ENCODE results near the gene NHEJ1.
A peak's percentile ranks its signal among the peaks of the same experiment; 100 is the strongest.

Gene NHEJ1

DNA sequence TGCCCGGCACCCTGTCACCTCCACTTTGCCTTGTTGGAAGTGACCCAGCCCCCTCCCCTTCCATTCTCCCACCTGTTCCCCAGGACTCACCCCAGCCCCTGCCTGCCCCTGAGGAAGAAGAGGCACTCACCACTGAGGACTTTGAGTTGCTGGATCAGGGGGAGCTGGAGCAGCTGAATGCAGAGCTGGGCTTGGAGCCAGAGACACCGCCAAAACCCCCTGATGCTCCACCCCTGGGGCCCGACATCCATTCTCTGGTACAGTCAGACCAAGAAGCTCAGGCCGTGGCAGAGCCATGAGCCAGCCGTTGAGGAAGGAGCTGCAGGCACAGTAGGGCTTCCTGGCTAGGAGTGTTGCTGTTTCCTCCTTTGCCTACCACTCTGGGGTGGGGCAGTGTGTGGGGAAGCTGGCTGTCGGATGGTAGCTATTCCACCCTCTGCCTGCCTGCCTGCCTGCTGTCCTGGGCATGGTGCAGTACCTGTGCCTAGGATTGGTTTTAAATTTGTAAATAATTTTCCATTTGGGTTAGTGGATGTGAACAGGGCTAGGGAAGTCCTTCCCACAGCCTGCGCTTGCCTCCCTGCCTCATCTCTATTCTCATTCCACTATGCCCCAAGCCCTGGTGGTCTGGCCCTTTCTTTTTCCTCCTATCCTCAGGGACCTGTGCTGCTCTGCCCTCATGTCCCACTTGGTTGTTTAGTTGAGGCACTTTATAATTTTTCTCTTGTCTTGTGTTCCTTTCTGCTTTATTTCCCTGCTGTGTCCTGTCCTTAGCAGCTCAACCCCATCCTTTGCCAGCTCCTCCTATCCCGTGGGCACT lies 21.9 kb upstream of the NHEJ1 start:
- DNase-seq = no peak

DNA sequence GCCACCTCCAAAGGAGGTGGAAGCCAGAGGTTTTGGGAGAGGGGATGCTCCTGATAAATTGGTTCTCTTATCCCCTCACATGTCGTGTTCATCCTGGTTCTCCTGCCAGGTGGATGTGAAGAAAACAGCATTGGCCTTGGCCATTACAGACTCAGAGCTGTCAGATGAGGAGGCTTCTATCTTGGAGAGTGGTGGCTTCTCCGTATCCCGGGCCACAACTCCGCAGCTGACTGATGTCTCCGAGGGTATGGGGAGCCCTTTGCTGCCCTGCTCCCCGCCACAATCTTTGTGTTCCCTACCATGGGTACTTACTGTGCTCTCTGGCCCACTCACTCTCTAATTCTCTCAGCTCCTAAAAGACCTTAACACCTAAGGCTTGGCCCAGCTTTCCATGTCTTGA lies 20.9 kb upstream of the NHEJ1 start:
- DNase-seq = no peak

DNA sequence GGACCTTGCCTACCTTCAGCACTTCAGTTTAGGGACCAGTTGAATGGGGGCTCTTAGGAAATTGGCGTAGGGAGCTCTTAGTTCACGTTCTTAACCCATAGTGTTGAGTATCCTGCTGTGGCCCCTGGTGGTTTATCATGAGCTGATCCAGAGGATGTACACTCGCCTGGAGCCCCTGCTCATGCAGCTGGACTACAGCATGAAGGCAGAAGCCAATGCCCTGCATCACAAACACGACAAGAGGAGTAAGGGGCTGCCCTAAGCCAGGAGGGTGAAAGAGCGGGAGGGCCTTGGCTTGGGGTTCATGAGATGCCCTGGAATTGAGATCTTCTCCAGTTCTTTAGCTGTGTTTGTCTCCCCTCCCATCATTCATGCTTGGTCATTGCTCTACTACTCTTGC lies 20.3 kb upstream of the NHEJ1 start:
- DNase-seq = no peak

DNA sequence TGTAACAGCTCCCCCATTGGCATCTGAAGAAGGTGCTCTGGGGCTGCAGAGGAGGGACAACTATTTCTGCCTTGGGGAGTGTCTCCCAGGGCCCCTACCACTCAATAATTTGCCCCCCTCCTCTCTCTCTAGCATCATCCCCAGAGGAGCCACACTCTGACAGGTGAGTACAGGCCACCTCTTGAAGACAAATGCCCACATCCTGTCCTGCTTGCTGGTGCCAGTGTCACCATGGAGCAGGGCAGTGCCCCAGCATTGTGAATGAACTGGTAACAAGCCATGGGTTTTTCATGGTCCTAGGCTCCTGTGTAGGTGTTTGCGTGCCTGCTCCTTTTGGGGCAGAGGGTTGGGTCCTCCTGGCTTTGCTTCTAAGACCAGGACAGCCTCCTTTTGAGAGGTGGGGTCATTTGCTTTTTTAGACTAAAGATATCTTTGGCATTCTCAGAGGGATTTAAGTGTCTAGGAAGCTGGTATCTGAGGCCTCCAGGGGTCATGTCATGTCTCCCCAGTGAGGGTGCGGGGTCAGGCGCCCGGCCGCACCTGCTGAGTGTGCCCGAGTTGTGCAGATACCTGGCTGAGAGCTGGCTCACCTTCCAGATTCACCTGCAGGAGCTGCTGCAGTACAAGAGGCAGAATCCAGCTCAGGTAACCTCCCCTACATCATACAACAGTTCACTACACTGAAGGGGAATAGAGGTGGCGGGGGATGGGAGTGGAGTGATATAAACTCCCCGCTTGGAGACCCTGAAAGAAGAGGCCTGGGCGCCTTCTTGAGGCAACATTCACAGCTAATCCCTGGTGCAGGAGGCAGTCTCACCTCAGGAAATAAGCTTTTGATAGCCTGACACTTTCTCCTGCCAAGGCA lies 19.2 kb upstream of the NHEJ1 start:
- DNase-seq = no peak

DNA sequence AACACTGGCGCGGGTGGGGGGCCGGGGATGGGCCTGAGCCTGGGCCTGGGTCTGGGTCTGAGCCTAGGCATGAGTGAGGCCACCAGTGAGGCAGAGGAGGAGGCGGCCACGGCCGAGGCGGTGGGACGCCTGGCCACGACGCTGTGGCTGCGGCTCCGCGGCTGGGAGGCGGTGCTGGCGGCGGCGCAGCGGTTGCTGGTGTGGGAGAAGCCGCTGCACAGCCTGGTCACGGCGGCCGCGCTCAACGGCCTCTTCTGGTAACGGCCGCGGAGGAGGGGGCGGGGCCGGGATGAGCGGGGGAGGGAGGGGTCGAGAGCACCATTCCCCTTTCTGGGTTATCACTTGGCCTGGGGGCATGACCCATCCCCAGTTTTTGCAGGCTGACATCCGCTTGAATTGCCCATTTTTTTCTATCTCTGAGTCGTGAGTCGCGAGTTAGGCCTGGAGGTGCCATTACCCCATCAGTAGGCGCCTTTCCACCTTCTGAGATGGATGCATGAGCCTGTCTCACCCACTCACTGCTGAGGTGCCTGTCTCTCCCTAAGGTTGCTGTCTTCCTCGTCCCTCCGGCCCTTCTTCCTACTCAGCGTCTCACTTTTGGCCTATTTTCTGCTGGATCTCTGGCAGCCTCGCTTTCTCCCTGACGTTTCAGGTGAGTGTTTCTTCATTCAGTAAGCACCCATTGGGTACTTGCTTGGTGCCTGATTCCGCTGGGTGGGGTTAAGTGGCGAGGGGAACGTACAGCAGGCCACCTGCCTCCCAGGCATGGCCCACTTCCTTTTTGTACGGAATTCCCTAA lies 18.0 kb upstream of the NHEJ1 start:
- DNase-seq = no peak

DNA sequence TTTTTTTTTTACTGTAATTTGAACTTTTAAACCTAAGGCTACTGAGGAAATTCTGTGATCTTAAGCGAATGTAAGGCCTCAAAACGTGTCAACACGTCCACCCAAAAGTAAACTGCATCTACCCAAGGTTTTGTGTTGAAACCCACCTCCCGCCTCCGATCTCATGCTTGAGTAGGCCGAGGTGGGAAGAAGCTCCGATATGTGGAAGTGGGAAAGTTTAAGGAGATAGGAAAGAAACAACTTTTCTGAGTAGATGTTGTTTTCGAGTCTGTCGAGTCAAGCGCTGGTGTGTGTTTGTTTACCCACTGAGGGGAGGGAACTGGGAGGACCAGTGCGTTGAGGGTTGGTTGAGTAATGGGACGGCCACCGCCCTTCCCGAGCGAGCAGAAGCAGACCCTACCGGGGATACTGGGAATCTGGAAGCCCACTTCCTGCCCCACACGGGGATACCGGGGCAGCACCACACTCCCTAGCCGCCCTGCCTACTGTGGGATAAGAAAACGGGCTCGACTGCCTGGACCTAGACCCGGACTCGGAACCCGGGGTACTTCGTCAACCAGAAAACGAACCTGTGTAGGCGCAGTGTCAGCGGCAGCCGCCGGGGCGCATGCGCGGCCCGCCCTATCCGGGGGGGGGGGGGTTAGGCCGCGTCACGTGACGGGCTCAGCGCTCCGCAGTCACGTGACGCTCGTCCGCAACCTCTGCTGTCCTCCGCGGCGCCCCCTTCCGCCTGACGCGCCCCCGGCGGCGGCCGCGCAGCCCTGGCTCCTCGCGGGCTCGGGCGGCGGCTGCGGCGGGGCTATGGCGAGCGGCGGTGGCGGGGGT lies 17.1 kb upstream of the NHEJ1 start, which contains the start of gene RETREG2:
TSS of gene RETREG2 (plus strand) at position 724 of the 825 bp plus-strand sequence. CDS start at position 802, 78 bp downstream.
- peak; percentile 85 for DNase-seq

DNA sequence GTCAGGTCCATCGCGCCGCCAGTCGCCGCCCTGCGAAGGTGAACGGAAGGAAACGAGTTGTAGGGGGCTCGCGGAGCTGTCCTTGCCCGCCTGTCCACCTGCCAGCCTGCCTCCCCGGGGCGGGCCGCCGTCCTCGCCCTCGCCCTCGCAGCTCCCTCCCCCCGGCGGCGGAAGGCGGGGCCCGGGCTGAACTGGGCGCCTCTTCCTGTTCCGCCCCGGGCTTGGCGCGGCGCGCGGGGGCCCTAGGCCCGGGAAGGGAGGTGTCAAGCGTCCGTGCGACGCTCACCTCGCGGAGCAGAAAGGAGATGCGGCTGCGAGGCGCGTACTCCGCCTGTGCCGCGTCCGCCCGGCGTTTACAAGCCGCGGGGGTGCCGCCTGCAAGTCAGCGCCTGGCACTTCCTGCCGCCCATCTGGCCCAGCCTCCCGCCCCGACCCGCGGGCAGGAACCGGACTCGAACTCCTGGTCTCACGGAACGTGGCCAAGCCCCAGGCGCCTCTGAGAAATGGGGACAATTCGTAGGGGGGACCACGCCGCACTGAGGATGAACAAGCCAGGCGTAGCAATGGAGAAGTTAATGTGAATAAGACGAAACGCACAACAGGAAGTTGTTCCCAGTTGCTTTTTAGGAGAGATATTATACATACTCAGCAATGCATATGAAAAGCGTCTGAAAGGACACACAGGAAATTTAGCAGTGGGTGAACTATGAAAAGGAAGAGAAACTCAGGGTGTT lies 16.4 kb upstream of the NHEJ1 start, which contains the start of gene CNPPD1:
TSS of gene CNPPD1 (minus strand) at position 108 of the 734 bp plus-strand sequence. CDS start at position 11, 97 bp downstream.
- peak; percentile 74 for DNase-seq

DNA sequence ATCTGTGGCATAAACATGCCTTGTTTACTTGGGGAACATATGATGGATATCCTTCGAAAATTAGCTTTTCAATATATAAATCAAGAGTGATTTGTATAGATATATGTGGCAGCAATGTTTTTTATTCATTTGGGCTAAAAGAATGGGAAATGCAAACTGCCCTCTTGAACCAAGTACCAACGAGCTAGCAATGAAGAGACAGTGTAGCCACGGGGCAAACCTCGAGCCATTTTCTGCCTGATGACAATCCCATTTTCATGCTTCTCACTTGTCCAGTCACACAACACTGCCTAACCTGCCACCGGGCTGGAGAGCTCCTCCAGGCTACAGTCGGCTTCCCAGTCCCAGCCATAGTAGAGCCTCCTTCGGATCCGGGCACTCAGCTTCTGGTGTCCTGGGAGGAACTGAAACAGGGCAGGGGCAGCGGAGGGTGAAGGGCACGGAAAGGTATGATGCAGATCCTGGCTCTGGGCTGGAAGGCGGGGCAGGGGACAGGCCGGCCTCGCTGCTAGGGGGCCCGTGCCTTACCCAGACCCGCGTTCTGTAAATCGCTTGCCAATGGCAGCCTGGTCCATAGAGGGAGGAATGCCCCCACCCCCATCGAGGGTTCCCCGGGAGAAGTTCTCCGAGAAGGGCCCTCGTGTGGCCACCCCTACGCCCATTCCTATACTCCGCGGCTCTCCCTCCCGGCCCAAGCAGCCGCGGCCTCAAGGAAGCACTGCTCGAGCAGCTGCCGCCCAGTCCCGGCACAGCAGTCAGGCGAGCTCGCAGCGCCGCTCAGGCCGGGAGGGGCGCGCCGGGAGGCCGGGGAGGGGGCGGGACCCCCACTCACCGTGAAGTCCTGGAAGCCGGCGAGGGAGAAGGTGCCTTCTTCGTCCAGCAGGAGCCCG lies 15.6 kb upstream of the NHEJ1 start:
- DNase-seq = peak; percentile 20

DNA sequence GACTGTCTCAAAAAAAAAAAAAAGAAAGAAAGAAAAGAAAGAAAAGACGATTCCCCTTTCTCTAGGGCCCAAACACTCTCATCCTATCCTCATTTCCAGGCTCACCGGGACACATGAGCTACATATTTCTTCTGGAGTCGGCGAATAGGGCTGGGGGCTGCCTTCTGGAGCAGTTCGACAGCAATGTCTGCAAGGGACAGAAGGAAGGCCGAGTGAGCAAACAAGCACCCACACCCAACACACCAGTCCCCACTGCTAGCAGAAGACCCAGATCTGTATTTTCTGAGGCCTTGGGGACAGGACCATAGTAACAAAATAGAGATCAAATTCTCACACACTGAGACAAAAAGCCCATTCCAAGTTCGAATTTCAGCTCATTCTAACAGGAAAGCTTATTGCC lies 14.9 kb upstream of the NHEJ1 start:
- no peak for DNase-seq

DNA sequence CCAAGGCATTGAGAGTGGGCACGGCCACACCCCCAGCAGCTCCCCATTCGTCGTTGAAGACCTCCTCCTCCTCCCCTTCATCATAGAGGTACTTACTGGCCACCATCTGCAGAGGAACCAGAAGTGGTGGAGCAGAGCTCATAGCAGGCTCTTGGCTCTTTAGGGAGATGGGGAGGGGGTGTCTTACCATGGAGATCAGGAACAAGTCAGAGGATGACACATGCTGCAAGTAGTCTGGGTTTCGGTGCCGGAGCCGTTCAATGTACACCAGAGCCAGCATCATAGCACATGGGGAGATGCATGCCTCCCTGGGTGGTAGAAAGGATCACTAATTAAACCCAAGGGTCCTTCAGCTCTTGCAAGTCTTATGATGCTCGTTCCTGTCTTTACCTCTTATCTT lies 14.2 kb upstream of the NHEJ1 start:
- DNase-seq = no peak

DNA sequence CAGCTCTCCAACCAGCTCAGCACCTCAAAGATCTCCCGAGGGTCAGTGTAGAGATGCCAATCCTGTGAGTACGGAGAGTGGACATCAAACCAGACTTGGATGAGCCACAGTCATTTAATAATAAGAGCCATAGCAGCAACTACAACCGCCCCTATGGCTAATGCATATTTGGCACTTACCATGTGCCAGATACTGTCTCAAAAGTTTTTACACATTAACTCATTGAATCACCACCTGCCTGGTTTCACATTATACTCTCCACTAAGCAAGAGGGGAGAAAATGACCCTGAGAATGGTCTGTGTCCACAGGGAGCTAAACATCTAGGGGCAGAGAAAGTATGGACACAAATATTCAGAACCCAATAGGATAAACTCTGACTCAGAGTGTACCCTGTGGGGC lies 13.5 kb upstream of the NHEJ1 start:
- no peak for DNase-seq

DNA sequence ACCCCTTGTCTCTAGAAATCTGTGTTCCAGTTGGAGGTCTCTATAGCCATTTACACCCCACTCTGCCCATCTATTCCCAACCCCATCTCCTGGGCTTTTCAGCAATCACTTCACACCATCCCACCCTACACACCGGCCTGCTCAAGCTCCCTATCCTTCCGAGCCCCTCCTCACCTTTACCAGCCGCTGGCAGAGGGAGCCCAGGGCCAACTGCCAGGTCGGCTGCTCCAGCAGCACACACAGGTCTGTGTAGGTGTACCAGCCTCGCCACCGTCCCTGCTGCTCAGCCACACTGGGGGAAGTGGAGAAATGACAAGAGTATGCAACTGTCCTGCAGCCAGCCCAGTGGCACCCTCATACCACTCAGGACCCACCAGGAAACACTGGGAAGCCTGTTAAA lies 12.6 kb upstream of the NHEJ1 start:
- no peak for DNase-seq

DNA sequence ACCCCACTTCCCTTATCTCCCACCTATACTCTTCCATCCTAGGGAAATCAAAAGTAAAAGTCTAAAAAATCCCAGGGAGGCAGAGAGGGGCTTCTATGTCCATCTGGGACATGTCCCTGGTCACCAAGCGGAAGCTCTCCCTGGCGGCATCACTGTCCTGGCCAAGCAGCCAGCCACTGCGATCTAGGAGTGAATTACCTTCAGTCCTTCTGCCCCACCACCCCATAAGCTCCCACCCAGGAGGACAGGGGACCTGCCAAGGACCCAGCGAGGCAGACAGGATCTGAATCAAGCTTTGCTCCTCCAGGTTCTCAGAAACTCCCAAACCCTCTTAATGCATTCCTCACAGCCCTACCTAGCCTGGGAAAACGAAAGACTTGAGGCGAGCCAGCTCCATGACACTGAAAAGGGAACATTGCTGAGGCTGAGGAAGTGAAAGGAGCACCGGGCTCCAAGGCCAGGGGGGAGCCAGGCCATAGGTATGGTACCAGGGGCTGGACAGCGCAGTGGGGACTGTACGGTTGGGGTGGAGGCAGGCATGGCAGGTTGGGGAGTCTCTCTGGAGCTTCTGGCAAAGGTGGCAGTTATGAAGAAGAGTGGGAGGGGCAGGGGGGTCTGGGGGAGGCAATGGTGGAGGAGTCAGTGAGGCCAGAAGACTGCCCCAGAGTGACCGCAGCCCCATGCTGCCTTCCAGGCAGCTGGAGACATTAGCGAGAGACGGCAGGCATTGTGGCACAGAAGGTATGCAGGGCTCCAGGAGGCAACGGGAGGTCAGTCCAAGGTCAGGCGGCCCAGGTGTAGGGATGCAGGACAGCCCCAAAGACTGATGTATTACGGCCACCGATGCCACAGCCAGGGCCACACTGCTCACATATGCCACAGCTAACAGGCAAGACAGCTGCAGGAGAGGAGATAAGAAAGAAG lies 11.9 kb upstream of the NHEJ1 start:
- no peak for DNase-seq

DNA sequence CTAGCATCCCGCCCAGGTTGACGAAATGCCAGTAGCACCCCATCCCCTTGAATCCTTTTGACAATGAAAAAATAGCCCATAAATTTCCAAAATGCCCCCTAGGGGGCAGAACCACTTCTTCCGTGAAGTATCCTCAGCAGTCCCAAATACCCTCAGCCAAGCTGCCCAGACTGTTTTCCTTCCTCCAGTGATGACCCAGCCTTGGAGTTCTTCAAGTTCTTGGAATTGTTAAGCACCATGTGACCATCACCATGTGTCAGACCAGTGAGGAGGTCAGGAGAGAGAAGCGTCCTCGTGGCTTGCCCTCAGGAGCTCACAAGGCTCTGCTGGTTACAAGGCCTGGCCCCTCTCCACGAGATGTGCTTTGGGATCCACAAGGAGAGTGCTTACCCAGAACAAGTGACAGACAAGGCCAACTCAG lies 10.6 kb upstream of the NHEJ1 start:
- peak; percentile 77 for DNase-seq

DNA sequence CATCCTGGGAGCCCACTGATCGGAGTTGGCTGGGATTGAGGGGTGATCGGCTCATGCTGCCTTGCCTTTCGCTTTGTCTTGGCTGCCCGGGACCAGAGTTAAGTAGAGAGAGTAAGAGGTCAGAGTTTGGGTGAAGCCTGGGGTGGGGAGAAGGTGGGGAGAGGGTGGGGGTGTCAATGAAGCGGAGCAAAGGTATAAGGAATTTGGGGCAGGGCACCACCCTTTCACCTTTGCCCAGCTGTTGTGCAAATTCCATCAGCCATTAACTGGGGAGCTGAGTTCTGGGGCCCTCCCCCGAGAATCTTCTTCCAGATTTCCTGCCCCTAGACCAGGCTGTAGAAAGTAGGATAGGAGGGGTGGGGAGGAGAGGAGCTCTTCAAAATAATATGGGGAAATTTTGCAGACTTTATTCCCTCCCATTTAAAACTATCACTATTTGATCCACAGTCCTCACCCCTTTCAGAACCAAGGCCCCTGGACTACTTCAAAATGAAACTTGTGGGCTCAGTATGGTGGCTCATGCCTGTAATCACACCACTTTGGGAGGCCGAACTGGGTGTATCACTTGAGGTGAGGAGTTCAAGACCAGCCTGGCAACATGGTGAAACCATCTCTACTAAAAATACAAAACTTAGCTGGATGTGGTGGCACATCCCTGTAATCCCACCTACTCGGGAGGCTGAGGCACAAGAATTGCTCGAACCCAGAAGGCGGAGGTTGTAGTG lies 9.5 kb upstream of the NHEJ1 start, which contains the start of gene SLC23A3:
TSS of gene SLC23A3 (minus strand) at position 100 of the 725 bp plus-strand sequence. CDS start at position 55, 45 bp downstream.
- DNase-seq = no peak

DNA sequence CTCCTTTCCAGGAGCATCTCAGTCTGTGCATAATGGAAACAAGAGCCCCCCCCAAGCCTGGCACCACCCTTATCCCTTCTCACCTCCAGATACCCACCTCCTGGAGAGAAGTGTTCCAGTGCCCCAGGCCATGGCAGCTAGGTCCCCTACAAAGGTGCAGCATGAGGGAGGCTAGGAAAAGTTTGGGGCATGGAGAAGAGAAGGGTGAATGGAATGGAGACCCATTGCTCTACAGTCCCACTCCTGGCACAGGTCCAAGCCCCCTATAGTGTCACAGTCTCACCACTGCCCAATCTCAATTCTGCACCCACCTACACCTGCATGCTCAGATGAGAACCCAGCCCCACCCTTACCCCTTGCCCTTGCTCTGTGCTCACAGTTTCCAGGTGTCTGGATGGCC lies 8.3 kb upstream of the NHEJ1 start:
- no peak for DNase-seq

DNA sequence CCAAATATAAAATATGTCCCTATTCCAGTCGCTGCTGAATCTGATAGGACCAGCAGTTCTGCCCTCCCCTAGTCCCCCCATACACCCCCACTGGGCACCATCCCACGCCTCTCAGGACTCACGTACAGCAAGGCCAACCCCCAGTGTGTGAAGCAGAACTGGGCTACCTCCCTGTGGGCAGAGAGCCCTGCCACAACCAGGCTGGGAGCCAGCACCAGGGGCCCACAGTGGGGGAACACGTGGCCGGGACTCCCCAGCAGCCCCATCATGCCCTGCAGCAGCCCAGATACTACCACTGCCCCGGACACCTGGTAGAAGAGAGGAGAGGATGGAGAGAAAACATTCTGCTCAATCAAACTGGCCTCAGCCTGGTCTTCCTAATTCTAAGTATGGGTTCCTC lies 7.9 kb upstream of the NHEJ1 start:
- no peak for DNase-seq

DNA sequence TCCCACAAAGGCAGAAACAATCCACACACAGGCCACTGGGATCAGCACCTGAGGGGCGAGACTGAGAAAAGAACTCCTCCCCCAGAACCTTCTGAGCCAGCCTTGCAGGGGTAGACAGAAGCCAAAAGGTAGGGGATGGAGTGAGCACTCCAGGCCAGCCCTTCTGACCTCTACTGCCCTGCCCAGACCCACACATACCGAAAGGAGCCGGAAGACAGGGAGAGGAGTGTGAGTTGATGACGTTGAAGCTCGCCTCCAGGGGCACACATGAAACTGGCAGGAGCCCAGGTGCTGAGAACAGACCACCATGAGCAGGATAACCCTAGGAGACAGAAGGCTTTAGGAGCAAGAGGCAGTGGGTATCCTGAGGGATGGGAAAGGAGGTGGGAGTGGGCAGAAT lies 7.4 kb upstream of the NHEJ1 start:
- DNase-seq = no peak
